ENCODE data around the gene ADGRD1.

The ADGRD1 gene

DNA sequence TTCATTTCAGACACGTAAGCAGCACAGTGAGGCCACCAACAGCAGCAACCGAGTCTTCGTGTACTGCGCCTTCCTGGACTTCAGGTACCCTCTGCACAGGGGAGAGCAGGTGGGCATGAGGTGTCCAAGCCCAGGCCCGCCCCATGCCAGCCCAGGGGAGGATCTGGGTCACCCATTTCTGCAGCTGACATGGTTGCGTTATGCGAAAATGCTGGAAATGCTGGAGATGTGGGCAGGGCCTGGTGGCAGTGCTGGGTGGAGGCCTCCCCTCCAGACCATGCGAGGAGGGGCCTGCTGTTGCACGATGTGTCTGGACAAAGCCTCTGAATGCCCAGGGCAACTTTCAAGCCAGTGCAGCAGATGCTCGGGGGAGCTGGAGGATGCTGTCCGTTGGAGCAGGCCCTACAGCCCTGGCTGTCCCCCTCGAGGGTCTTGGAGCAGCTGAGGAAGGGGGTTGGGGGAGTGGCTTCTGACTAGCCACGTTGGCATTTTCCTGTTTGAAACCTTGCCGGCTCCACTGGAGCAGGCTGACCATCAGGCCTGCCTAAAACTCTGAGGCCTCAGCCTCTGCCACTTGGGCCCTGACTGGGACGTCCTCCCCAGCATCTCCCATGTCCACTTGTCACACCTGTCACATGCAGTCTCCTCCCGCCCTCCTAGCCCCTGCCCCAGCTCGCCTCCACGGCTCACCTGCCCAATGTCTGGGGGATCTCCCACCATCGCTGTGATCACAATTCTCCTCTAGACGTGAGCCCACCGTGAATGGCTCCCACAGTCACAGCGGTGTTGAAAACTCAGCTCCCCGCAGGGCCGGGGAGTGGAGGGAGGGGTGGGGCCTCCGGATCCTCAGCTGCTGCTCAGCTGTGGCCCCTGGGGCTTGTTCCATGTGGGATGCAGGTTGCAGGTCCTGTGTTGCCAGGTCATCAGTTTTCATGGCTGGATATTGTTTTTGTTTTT lies 123.4 kb downstream of the ADGRD1 start:
- no peak for DNase-seq

DNA sequence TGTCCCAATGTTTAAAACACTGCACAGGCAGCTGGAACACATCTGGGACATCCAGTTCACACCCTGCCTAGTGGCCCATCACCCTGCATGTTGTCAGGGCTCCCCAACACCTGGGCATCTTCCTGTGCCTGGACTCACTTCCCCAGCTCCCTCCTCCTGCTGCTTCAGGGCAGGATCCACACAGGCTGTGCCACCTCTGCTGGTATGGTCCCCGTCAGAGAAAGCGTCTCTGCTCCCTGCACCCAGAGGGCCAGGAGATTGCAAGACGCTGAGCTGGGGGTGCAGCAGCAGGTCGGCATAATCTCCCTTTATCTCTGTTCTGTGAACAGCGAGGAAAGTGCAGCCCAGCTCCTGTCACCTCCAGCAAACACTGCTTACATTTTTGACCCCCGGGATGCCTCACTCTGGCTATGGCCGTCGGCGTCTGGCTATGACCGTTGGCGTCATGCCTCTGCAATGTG lies 124.3 kb downstream of the ADGRD1 start:
- no peak for DNase-seq

DNA sequence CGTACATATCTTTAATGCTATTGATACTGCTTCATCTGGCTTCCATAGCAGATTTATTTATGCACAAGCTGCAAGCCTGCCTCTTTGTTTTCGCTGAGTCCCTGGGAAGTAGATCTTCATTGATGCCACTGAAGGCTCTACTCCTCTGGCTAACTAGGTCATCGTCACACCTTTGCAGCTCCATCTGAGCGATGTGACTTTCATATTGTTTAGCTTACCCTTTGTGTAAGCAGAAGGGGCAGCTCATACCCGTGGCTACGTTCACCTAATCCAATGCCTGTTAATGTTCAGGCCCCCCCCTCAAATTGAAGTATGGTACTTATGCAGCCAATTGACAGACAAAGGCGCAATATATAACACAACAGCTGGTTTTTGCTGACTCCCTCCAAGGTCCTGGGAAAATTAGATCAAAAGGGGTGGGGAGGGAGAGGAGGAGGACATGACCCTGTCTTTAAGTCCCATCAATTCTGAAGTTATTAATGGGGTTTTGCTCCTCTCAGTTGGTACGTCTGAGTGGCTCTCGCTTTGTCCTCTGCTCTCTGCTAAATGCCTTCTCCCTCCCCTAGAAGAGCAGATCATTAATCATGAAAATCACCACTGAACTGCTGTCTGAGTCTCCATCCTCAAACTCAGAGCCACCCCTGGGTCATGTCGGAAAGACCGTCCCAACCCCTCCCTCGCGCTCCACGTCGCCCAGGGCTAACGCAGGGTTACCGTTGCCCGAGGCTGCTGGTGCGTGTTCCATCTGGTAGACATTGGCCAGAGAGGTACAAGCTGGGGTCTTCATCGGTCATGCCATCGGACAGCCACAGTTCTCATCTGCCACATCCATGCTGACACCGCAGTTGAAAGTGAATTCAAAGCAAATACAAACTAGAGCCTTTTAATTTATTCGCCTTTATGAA lies 128.8 kb downstream of the ADGRD1 start:
- no peak for DNase-seq

DNA sequence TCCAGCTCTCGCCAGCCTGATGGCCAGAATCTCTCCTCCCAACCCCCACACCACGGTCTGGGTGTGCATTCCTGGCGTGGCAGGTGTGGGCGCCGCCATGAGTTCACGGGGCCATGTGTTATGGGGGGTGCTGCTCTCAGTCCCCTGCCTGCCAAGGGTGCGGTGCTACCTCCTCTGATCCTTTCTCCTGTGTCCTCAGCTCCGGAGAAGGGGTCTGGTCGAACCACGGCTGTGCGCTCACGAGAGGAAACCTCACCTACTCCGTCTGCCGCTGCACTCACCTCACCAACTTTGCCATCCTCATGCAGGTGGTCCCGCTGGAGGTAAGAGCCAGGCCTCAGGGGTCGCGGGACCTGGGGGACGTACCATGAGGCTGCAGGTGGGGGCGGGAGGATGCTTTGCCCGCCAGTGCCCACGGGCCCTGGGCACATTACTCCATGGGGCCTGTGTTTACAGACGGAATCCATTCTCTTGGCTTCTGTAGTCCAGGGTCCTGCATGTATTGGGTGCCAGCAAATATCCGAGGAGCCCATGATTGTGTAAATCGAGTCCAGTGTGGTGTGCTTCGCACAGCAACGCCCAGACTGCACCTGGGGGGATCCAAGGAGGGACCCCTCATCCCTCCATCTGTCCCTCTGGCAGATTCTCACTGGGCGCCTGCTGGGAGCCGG lies 130.8 kb downstream of the ADGRD1 start:
- no peak for DNase-seq

DNA sequence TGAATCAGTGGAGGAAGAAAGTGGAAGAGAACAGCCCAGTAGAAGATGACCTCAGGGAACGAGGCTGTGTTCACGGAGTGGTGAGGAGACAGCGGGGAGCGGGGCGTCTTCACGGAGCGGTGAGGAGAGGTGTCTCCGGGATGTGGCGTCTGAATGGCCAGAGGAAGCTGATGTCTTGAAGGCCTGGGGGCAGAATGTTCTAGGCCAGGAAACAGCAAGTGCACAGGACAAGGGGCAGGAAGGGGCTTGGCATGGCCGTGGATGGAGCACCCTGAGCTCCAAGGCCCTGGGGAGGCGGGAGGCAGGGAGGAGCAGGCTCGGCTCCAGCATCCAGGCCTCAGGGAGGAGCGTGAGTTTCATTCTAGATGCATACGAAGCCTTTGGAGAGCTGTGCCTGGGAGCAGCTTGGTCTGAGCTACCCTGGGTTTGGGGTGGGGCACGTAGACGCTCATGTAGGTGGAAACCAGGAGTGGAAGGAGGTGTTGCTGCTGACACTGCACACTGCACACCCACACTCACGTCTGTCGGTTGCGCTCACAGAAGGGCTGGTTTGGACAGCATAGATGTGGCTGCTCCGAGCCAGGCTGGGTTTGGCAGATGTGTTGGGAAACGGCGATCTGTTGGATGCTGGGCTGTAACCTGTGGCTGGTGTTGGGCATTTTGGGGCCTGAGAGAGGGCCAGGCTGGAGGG lies 131.6 kb downstream of the ADGRD1 start:
- DNase-seq: no peak

DNA sequence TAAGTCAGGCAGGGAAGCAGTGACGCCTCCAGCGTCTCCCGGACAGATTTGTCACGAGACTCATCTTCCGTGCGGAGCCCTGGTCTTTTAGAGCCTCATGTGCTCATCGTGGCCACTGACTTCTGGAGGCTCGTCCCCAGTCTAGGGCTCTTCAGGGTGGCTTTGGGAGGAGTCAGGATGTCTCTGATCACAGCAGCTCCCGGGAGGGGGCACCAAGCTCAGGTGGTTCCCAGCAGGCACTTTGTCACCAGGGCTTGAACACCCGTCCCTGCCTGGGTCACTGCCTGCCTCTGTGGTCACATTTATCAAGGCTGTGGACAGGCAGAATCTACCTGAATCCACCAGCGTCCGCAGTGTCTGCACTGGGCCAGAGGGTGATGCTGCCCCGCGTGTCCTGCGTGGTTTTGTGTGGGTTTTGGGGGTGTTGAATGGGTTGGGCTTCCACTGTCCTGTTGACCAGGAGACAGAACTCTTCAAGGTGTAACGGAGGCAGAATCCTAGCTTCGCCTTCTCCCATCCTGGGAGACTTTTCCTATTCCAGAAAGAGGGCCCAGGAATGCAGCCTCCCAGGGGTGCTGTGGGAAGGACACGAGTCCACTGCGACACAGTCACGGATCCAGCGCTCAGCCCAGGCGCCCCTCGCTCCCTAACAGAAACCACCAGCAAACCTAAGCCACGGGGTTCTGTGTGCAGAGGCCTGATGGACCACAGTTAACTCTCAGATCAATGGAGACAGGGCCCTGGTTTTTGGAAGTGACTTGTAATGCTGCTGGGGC lies 132.3 kb downstream of the ADGRD1 start:
- no peak for DNase-seq

DNA sequence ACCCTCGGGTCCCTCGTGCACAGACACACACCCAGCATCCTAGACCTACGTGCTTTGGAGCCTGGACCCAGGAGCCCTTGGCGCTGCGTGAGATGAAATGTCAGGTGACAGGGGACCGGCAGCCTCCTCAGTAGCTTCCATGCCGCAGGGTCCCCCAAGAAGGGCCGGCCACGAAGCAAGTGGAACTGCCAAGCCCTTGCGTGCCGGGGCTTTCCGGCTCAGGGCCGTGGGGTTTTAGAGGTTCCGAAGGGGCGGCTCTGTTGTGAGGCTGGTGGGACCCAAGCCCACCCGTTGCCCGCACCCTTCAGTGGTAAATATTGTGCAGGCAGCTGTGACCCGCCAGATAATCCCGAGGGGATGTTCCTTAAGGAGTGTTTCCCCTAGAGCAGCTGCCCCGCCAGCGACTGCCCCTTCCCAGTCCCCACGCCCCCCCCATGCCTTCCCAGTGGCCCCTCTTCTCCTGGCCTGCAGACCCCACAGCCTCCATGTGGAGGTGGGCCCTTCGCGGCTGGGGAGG lies 133.7 kb downstream of the ADGRD1 start:
- no peak for DNase-seq

DNA sequence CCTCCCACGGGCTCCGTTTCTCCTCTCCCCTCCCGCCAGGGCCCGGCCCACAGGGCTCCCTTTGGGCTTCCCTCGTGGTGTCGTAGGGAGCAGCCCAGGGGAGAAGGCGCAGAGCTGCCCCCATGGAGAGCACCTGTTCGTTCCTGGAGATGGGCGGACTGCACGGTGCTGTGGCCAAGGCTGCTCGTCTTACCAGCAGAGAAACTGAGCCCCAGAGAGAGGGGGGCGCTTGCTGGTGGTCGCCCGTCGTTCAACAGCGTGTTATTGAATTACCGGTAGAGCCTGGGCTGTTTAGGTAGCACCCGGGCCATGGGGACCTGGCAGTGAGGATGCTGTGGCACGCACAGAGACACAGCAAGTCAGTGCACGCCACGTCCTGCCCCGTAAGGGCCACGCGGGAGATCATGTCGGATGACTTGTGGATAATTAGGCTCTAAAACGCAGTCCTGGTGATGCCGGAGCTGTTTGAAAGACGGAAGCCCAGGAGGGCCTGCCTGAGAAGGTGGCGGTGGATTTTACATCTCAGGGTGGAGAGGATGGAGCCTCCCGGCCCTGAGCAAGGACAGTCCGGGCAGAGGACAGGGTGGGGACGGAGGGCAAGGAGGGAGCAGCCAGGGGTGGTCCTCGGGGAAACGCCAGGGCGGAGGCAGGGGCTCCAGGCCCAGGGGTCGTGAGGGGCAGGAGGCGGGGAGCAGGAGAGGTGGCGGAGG lies 134.4 kb downstream of the ADGRD1 start:
- DNase-seq: no peak

DNA sequence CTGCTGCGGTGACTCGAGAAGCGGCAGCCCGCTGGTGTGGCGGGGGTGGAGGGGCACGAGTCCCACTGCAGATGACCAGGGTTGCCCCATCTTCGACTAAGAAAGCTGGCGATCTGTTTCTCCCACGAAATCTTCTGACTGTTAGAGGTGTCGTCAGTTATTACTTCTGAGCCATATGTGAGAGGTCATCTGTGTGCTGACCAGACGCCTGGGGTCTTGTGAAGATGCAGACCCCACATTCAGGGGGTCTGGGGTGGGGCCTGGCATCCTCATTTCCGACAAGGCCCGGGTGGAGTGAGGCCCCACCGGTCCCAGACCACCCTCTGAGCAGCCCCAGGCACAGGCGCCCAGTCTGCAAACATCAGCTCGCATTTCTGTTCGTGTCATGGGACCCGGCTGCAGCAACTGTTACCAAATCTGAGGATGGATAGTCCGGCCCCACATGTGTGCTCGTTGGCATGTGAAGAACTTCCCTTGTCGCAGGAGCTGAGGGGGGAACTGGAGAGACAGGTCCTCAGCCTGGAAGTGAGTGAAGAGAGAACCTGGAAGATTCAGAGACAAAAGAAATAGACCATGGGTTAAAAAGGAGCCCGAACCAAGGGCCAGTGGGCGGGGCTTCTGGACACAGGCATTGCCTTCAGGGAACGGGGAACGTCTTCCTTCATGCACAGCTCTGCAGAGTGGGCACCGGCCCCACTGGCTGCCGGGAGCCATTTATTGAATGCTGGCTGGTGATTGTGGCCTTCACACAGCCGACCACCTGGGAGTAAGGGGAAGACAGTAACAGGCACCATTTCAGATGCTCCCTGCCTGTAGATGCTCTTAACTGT lies 135.2 kb downstream of the ADGRD1 start:
- DNase-seq: no peak

DNA sequence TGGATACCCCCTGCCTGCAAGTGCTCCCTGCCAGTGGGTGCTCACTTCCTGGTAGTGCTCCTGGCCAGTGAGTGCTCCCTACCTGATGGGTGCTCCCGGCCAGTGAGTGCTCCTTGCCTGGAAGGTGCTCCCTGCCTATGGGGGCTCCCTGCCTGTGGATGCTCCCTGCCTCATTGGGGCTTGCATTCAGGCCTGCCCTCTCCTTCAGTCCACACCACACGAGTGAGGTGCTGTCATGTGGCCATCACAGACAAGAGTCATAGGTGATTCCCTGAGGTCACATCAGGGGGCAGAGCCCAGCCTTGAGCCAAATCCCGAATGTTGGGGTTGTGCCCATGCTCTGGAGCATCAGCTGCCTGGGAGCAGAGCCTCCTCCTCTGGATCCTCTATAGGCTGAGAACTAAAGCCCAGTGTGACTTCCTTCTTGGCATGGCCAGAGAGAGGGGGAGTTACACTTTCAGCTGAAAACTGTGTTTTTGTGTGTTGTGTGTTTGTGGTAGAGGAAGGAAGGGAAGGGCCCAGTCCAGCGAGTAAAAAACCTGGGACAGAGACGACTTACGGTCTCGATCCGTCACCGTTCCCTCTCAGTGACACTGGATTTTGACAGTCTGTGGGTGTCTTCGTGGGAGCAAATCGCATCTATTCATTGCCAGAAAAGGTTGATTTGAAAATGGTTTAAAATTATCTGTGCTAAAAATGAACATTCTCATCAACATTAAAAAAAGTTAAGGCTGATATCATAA lies 136.0 kb downstream of the ADGRD1 start:
- DNase-seq: no peak

DNA sequence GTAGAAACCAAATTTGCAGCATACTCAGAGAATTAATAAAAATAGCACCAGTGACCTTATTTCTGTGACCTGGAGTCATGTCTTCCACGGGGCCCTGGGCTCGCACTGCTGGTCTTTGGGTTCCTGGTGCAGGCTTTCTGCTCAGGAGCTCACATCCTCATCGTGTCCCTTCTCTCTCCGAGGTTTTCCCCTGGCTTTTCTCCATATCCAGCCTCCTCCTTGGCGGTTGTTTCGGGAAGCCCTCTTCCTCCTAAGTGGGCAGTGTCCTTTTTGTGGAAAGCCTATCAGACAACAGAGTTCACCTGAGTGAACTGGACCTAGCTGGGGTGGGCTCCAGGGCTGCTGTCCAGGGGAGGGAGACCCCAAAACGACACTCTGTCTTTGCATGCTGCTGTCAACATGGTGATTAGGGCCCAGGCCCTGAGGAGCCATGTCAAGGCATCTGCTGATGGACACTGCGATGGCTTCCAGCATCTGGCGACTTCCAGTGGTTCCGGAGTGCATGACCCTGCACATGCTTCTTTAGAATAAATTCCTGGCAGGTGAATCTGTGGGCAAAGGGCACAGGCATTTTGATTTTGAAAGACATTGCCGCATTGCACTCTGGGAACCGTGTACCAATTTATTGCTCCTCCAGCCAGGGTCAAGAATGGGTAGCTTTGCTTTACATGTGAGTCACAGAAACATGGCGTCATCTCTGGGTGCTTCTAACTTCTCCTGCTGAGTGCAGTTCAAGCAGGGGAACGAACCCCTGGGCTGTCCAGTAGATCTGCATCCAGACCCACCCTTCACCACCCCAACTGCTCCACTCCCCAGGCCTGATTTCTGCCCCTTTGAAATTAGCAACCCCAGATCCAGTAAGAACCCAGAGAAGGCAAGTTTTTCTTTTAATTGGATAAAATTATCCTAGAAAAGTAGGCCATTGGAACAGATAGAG lies 136.8 kb downstream of the ADGRD1 start:
- no peak for DNase-seq

DNA sequence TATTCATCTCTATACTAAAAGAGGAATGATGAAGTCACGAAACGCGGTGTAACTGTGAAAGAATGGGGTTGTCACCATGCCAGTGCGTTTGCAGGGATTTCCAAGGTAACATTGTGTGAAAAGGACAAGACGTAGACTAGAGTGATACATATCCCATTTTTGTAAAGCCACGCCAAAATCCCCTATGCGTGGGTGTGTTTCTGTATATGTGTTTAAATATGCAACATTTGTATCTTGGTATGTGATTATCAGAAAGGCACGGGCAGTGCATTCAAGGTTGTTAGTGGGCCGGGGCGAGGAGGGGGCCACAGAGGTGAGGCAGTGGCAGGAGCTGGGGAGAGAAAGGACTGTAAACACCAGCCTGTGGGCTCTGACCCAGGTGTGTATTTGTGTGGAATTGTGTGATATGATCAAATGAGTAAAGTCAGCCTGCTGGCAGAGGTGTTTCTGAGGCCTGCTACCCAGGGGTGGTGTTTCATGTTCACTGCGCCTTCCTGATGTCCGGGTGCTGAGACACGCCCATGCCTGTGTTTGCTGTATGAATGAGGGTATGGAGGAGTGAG lies 137.8 kb downstream of the ADGRD1 start:
- DNase-seq: no peak

DNA sequence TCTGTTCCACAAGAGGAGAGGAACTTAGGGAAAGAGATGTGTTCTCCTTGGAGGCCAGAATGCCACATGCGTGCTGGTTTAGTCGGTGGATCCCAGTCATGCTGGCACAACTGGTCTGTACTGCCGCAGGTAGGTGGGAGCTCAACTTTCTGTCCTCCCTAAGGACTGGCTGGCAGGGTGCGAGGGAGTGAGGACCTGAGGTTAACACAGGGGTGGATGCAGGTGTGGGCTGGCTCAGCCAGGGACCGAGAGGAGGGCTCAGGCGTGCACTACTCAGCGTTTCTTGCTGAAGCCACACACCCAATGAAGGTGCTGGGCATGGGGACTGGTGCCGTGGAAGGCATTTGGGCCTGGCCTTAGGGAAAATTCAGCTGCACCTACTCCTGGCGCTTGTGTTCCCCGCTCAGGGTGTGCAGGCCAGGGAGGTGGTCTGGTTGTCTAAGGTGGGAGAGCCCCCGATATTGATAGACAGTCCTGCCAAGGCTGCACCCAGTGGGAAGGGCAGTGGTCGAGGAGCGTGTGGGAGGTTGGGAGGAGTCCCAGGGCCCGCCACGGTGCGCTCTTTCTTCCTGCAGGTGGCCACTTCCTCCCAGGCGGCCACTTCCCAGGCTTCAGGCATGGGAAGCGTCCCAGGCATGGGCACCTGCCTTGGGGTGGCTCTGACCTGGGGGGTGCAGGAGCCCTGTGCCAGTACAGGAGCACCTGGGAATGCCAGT lies 138.4 kb downstream of the ADGRD1 start:
- DNase-seq: no peak

DNA sequence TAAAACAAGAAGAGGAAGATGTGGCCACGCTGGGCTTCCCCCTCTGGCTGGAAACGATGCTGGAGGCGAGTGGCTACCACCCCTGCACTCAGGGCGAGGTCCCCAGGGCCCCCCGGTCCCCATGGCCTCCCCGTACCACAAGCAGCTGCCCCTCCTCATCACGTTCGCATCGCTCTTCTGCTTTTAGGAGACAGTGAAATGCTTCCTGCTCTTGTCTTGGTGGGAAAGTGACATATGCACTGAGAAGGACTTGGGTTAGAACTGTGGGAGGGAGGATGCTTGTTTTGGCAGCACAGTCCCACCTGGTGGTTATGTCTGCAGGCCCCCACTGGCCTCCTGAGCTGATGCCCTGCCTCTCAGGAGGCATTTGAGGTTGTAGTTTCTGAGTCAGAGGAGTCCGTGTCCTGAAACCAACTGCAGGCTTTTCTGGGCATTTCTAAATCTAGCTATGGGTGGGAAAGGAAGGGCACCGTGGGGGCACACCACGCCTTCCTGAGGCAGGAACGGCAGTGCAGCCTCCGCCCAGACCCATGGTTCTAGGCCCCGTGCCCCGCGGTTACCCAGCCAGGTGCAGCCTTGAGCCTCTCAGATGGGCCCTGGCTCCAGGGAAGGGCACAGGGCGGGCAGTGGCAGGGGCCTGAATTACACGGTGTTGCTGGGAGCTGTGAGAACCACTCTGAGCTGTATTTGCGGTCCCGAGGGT lies 139.3 kb downstream of the ADGRD1 start:
- no peak for DNase-seq

DNA sequence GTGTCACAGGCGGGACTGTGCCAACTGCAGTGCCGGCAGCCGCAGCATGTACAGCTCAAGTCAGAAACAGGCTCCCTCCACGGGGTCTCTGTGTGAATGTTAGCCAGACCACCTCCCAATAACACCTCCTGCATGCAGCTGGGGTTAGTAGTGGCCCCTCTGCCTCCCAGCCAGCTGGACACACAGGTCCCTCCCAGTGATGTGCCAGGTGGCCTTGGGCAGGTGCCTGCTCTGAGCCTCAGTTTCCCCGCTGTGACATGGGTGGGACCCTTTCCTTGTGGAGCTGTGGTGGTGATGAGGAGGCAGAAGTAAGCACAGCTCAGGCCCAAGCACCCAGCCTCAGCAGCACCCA lies 139.9 kb downstream of the ADGRD1 start:
- no peak for DNase-seq
